SJSA1 (cell line): ENCODE measurements around the gene PTPRM. TPM values are rescaled to one million over a fixed set of nuclear protein-coding genes. Genes with fewer than 3 reads are reported as not detected.

Experiments used
- DNase-seq, 2 experiments: peaks; one replicate each; pipeline ENCODE4 v3.0.0-alpha.2; 2015 to 2020; ENCODE audit warnings: low spot score in 2 of 2, low read depth in 1 of 2
- H3K27ac ChIP-seq: fragments of 250-450 bp; sonication (Bioruptor Pico); 2 replicates; pipeline ENCODE4 v1.5.1; 2020; ENCODE audit warnings: mild to moderate bottlenecking, moderate library complexity
- H3K27me3 ChIP-seq: fragments of 250-450 bp; sonication (Bioruptor Pico); replicated peaks from 2 replicates; pipeline ENCODE4 v1.5.1; 2020; ENCODE audit warnings: mild to moderate bottlenecking, moderate library complexity
- H3K36me3 ChIP-seq: fragments of 250-450 bp; sonication (Bioruptor Pico); 2 replicates; pipeline ENCODE4 v1.5.1; 2020; ENCODE audit warnings: mild to moderate bottlenecking
- H3K4me1 ChIP-seq: fragments of 250-450 bp; sonication (Bioruptor Pico); replicated peaks from 2 replicates; pipeline ENCODE4 v1.6.1; 2021; ENCODE audit warnings: mild to moderate bottlenecking
- H3K4me3 ChIP-seq: fragments of 250-450 bp; sonication (Bioruptor Pico); 2 replicates; pipeline ENCODE4 v1.5.1; 2020; ENCODE audit warnings: mild to moderate bottlenecking
- H3K9me3 ChIP-seq: fragments of 250-450 bp; sonication (Bioruptor Pico); replicated peaks from 2 replicates; pipeline ENCODE4 v1.5.1; 2020; ENCODE audit warnings: mild to moderate bottlenecking
- total RNA-seq: library from RNA; depleted of rRNA; stranded (reverse); fragments of >200 nt; shearing (Covaris generic); gene quantifications from 2 replicates; pipeline ENCODE4 v1.2.3, GENCODE V29; 2014

Gene PTPRM
- total RNA-seq, 1 experiment from 2014 or later, result 68.3 TPM

DNA sequence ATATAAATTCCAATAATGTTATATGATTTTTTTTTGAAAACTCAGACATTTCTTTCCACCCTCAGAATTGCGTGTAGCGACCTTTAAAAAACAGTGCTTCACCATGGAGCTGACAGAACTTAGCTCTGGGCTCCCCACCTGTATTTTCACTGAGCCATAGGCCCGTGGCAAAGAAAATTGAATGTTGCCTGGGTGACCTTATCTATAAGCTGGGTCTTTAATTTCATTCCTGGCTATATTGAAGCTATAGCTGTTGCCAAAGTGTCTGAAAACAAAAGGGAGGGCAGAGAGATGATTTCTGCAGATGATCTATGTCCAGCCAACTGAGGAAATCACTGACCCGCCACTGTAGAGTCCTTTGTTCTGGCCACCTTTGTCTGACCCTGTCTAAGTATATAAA, 411.7 kb downstream of the PTPRM start:
- no peaks in the 10 kb centered on the region for H3K36me3 ChIP-seq
- no peaks in the 10 kb centered on the region for H3K9me3 ChIP-seq
- H3K4me3 ChIP-seq, result no peak overlapping the region
- no peak overlapping the region for H3K27ac ChIP-seq
- DNase-seq, result no peak
- no peaks in the 10 kb centered on the region for H3K4me1 ChIP-seq
- H3K27me3 ChIP-seq, result no peaks in the 10 kb centered on the region

DNA sequence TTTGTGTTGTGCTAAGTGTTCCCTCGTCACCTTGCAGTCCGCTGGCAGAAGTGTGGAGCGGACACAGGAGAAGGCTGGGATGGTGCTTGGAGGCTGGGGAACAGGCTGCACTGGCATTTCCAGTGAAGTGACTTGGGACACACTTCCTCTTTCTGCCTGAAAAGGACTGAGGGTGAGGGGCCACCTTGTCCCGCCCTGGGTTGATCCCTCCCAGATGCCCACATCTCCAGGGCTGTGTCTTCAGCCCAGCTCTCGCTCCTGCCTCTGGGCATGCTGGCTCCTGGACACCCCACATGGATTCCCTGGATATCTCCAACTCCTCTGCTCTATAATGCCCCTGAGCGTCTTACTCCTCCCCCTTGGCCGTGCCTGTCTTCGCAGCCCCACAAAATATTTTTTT, 412.6 kb downstream of the PTPRM start:
- no peaks in the 10 kb centered on the region for H3K9me3 ChIP-seq
- H3K36me3 ChIP-seq, result no peaks in the 10 kb centered on the region
- no peaks in the 10 kb centered on the region for H3K4me1 ChIP-seq
- H3K27me3 ChIP-seq, result no peaks in the 10 kb centered on the region
- no peak overlapping the region for H3K27ac ChIP-seq
- DNase-seq, result no peak
- H3K4me3 ChIP-seq, result no peak overlapping the region

DNA sequence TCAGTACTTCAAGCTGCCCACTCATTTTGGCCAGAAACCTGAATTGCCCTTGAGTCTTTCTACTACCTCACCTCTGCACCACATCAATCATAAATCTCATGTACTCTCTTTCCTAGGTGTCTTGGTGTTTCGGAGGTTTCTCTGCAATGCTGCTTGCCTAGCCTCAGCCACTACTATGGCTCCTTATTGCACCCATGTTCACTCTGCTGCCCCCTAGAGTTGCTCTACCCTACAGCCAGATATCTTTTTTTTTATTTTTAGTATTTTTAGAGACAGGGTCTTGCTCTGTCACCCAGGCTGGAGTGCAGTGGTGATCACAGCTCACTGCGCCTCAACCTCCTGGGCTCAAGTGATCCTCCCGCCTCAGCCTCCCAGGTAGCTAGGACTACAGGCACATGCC, 413.0 kb downstream of the PTPRM start:
- no peaks in the 10 kb centered on the region for H3K36me3 ChIP-seq
- DNase-seq, result no peak

DNA sequence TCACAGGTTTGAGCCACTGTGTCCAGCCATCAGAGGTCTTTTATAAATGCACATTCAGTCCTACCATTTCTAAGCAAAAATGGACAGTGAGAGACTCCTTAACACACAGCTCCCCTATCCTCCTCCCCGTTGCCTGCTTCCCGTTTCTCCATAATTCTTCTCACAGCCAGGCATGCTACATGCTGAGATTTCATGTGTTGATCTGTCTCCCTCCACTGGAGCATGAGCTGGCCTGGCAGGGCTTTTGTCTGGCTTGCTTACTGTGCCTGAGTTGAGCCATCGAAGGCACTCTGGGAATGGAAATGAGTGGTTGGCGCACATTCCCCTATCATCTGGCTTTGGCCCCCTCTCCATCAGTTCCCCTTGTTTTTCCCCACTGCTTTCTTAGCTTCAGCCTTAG, 413.5 kb downstream of the PTPRM start:
- H3K4me1 ChIP-seq, result no peaks in the 10 kb centered on the region
- H3K27ac ChIP-seq, result no peak overlapping the region
- no peaks in the 10 kb centered on the region for H3K36me3 ChIP-seq
- DNase-seq, result no peak
- H3K9me3 ChIP-seq, result no peaks in the 10 kb centered on the region
- H3K27me3 ChIP-seq, result no peaks in the 10 kb centered on the region
- no peak overlapping the region for H3K4me3 ChIP-seq

More for the DNA sequence above, 413.0 kb downstream of the PTPRM start:
- Histone ChIP-seq H3K4me3 (no peak overlapping the region), H3K27ac (no peak overlapping the region), H3K27me3 (no peaks in the 10 kb centered on the region), H3K9me3 (no peaks in the 10 kb centered on the region), H3K4me1 (no peaks in the 10 kb centered on the region)

DNA sequence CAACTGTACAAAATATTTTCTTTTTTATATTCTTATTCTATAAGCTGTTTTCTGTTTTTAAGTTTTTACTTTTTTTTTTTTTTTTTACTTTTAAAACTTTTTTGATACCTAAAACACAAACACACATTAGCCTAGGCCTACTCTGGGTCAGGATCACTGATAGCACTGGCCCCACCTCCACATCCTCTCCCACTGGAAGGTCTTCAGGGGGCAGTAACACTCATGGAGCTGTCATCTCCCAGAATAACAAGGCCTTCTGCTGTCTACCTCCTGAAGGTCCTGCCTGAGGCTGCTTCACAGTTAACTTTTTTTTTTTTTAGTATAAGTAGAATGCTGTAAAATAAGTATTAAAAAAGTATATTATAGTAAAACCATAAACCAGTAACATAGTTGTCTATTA, 415.1 kb downstream of the PTPRM start:
- H3K9me3 ChIP-seq, result no peaks in the 10 kb centered on the region
- no peak overlapping the region for H3K4me3 ChIP-seq
- no peaks in the 10 kb centered on the region for H3K4me1 ChIP-seq
- no peak for DNase-seq
- no peaks in the 10 kb centered on the region for H3K36me3 ChIP-seq
- no peak overlapping the region for H3K27ac ChIP-seq
- no peaks in the 10 kb centered on the region for H3K27me3 ChIP-seq

DNA sequence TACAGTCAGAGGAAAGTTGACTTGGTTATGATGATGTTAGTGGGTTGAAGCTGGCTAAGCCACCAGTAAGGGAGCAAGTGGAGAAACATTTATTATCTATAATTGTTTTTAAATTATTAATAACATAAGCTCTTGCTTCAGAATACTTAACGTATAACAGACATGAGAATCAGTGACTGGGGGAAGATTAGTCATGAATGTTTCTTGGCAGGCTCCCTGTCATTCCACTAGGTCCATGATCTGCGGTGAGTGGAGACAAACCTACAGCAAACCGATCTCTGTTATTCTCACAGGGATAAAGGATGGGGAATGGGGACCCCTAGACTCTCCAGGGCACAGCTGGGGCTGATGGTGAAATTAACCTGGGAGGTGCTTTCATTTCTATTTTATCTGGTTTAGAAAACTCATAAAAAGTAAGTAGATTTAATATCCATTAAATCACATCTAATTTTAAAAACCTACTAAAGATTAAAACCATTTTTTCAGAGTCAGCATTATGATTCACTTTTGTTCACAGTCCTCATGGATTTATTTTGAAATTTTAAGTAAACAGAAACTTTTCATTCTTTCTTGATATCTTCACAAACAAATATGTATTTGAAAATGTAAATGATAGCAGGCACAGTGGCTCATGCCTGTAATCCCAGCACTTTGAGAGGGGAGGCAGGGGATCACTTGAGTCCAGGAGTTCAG, 420.3 kb downstream of the PTPRM start:
- Histone ChIP-seq H3K27me3 (no peaks in the 10 kb centered on the region), H3K27ac (no peak overlapping the region), H3K9me3 (no peaks in the 10 kb centered on the region; the same call in 1 of the 2 replicates), H3K4me3 (no peak overlapping the region), H3K36me3 (no peaks in the 10 kb centered on the region), H3K4me1 (no peaks in the 10 kb centered on the region)
- DNase-seq, result no peak

DNA sequence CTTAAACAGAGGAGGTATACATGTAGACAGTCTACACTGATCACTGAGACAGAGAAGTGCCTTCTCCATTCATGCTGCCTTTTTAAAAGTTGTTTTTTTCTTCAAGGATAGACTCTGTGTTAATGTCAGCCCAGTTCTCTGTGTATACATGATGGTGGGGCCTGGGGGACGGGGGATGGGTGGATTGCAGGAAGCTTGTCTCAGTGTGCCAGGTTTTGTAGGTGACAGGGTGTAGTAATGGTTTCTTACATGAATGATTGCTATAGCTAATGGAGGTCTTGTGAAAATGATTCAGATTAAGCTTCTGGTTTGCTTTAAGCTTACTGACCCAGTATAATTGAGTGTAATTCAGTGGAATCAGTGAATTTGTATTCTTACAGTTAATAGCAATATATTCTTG, 423.6 kb downstream of the PTPRM start:
- H3K36me3 ChIP-seq, result no peaks in the 10 kb centered on the region
- no peaks in the 10 kb centered on the region; the same call in 1 of the 2 replicates for H3K9me3 ChIP-seq
- no peak overlapping the region for H3K4me3 ChIP-seq
- no peak overlapping the region for H3K27ac ChIP-seq
- DNase-seq, result no peak
- no peaks in the 10 kb centered on the region for H3K4me1 ChIP-seq
- H3K27me3 ChIP-seq, result no peaks in the 10 kb centered on the region

DNA sequence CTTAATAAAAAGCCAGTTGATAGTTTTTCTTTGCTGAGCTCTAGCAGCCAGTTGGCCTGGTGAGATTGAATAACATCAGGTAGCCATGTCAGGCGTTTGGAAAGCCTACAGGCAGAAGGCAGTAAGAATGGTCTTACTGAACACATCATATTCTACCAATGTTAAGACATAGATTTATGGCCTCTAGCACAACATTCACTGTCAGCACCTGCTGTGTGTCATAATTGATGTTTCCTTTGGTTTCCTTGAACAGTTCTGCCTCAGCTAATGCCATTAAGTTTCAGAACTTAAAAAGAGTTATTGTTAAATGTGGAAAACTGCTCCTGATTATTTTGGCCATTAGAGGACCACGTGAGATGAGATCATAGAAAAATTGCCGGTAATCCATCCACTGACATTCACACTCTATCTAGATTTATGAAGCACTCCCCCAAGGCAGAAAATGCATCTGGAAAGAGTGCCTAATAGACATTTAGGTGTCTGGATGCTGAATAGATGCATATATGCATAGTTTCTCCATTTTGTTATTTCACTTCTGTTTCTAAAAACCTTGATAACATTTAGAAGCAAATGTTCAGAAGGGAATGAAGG, 434.7 kb downstream of the PTPRM start:
- DNase-seq, result no peak
- Histone ChIP-seq H3K27ac (no peak overlapping the region), H3K4me1 (no peaks in the 10 kb centered on the region), H3K36me3 (no peaks in the 10 kb centered on the region), H3K27me3 (no peaks in the 10 kb centered on the region), H3K9me3 (no peaks in the 10 kb centered on the region), H3K4me3 (no peak overlapping the region)

DNA sequence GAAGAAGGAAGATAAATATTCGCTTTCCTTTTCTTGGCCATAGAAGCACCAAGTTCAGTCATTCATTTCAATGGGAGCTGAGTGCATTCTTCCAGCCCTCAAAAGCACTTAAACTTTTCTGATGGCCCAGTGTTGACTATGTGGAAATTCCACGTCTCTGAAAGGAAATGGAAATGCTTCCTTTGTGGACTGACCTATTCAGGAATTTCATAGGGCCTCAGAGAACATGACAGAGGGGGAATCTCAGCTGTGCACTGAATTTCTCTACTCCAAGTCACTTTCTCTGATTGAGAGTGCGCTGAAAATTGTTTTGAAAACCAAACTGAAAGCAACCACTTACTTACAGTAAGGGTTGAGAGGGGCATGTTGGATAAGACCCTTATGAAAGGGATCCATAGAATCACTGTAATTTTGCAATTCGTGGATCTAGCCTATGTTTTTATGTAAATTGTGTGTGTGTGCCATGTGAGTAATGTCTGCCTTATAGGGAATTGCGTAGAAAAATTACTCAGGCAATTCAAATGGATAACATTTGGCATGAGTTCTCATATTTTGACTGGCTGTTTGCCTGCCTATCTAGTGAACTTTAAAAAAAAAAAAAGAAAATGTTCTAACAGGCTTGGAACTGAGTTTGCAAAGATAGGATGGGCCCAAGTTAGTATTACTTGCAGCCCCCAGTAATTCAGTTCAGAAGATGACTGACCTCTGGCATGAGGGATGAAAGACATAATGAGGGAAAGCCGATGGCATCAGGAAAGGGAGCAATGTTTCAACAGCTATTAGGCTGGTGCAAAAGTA, 437.0 kb downstream of the PTPRM start:
- Histone ChIP-seq H3K9me3 (no peaks in the 10 kb centered on the region), H3K36me3 (no peaks in the 10 kb centered on the region), H3K27ac (no peak overlapping the region), H3K4me1 (peaks cover 17% of the 10 kb centered on the region), H3K27me3 (no peaks in the 10 kb centered on the region), H3K4me3 (no peak overlapping the region)
- no peak for DNase-seq

DNA sequence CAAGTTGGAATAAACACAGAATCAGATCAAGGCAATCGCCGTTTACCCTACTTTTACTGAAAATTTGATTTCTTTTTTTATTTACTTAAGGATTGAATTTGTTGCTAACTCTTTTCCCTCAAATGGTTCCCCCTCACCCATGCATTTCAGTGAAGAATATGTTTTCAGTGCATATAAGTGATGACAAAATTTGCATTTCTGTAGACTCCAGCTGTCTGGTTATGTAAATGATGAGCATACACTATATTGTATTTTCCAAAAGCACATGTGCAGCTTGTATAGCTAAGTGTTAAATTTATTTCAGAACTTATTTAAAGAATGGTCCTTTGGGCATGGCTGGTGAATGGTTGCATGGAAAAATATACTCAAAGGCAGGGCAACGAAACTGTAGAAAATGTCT, 437.7 kb downstream of the PTPRM start:
- Histone ChIP-seq H3K4me3 (no peak overlapping the region), H3K9me3 (no peaks in the 10 kb centered on the region), H3K4me1 (peaks cover 17% of the 10 kb centered on the region), H3K27me3 (no peaks in the 10 kb centered on the region), H3K27ac (no peak overlapping the region), H3K36me3 (no peaks in the 10 kb centered on the region)
- DNase-seq, result no peak

DNA sequence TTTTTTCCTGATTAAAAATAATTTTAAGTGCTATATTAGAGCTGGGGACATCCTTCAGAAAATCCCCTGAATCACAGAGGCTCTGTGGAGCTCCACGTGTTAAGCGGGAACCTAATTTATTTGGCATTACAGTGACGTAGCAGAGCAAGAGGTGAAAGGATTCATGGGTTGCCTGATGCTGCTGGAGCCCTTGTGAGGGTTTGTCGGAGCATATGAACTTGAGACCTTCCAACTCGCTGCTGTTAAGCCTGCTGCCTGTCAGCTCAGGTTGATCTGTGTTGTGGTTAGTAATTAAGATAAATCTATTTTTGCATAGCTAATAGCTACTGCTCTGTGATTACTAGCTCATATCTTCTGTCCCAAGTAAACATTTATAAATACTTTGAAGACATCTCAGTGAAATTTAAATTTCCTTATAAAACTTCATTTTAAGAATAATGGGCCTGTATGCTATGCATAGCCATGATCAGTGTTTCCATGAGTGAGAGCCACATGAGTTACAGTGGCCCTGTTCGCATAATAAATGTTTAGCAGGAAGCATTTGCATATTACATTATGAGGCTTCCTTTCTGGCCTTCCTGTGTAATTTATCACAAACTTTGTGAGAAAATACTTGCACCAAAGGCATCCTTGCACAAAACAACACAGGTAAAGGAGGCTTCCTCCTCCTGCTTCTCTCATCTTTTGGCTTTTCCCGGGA, 438.9 kb downstream of the PTPRM start:
- no peaks in the 10 kb centered on the region for H3K36me3 ChIP-seq
- no peak for DNase-seq
- peaks cover 17% of the 10 kb centered on the region for H3K4me1 ChIP-seq
- no peaks in the 10 kb centered on the region for H3K27me3 ChIP-seq
- no peaks in the 10 kb centered on the region for H3K9me3 ChIP-seq
- H3K27ac ChIP-seq, result no peak overlapping the region
- no peak overlapping the region for H3K4me3 ChIP-seq

DNA sequence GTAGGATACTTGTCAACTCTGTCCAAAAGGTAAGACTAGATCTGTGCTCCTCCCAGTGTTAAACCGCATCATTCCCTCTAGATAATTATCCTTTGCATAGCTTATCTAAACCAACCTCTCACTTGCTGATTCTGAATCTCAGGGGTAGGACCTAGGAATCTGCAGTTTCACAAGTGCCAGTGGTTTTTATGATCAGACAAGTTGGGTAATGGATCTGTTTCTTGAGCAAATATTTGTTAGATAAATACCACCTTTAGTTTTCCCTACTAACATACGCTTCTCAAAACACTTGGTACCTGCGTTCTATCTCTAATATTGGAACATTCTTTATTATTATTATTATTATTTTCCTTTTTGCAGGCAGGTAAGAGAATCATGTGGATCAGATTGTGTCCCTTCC, 439.9 kb downstream of the PTPRM start:
- Histone ChIP-seq H3K4me3 (no peak overlapping the region), H3K27me3 (no peaks in the 10 kb centered on the region), H3K9me3 (no peaks in the 10 kb centered on the region), H3K4me1 (peaks cover 17% of the 10 kb centered on the region), H3K27ac (no peak overlapping the region), H3K36me3 (no peaks in the 10 kb centered on the region)
- no peak for DNase-seq

DNA sequence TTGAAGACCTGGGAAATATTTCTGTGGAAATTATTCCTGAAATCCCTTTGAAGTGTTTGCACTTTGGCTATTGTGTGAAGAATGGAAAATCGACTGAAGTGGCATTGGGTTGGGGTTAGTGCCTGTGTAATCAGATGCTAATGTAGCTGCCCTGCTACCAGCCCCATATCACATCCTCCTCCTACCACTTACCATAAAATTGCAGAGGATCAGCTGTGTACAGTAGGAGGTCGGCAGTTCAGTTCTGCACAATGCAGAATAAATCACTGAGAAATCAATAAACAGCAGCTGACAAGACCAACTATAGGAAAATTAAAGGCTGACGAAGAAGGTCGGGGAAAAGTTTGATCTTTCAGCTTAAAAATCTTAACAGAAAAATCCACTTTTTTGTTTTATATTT, 440.9 kb downstream of the PTPRM start:
- H3K4me3 ChIP-seq, result no peak overlapping the region
- no peaks in the 10 kb centered on the region for H3K9me3 ChIP-seq
- peaks cover 17% of the 10 kb centered on the region for H3K4me1 ChIP-seq
- H3K27ac ChIP-seq, result no peak overlapping the region
- H3K27me3 ChIP-seq, result no peaks in the 10 kb centered on the region
- no peaks in the 10 kb centered on the region for H3K36me3 ChIP-seq
- no peak for DNase-seq

DNA sequence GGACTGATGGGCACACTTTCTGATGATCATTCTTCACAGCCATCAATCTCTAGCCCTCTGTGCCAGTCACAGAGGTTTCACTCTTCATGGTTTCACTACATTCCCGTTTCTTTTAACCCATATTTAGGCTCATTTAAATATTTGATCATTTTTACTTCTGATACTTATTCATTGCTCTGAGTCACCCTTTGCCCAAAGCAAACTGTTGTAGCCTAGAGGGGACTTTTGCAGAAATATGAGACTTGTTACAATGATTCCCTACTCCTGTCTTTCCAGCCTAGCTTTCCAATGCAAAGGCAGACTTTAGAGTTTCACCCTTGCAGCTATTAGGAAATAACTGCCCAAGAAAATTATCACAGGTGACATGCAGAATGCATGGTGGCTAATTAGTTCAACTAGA, 444.2 kb downstream of the PTPRM start:
- Histone ChIP-seq H3K4me3 (no peak overlapping the region), H3K27me3 (no peaks in the 10 kb centered on the region), H3K27ac (no peak overlapping the region), H3K9me3 (no peaks in the 10 kb centered on the region), H3K36me3 (no peaks in the 10 kb centered on the region), H3K4me1 (peaks cover 21% of the 10 kb centered on the region)
- DNase-seq, result no peak
